Retina (tissue), 1 donor: Measurements from ENCODE around the gene PTPRN2.
"Not testable (repeated sequence)": the region's sequence is repeated elsewhere in the genome, so short reads cannot be mapped to it uniquely, and the experiment has no call there.

Experiments
- DNase-seq: peaks from one replicate; pipeline ENCODE4 v3.0.0-alpha.2; 2016

PTPRN2 gene

DNA sequence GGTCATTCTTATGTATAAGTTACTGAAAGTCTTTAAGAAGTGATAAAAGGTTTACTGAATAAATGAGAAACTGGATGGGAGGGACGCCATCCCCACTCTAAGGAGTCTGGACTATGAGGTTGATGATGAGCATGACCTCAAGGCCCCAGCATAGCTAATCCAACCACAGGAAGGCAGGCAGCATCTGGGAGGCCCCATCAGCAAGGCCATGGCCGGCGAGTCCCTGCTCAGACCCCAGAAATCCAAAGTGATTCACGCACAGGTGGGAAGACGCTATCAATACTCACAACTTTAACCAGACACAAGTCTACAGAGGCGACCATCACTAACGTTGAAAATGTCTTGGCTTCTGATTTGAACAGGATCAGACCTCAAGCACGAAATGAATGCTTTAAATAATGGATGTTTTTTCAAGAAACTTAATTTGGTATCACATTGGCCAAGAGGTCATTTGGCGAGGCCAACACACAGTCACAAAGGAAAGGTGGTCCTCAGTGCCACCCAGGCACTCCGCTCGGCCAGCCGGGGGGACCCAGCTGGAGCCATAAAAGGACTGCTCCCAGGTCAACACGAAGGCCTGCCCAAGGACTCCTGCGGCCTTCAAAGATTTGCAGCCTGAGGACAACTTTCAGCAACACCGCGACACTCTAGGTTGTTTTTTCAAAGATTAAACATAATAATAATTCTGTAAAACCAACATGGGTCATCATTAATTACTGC, 228.5 kb downstream of the PTPRN2 start:
- no peak for DNase-seq

- peak; percentile 0 for DNase-seq
Measured at GRCh38 chr7:158357898-158358821, 229.5 kb downstream of the PTPRN2 start.

DNA sequence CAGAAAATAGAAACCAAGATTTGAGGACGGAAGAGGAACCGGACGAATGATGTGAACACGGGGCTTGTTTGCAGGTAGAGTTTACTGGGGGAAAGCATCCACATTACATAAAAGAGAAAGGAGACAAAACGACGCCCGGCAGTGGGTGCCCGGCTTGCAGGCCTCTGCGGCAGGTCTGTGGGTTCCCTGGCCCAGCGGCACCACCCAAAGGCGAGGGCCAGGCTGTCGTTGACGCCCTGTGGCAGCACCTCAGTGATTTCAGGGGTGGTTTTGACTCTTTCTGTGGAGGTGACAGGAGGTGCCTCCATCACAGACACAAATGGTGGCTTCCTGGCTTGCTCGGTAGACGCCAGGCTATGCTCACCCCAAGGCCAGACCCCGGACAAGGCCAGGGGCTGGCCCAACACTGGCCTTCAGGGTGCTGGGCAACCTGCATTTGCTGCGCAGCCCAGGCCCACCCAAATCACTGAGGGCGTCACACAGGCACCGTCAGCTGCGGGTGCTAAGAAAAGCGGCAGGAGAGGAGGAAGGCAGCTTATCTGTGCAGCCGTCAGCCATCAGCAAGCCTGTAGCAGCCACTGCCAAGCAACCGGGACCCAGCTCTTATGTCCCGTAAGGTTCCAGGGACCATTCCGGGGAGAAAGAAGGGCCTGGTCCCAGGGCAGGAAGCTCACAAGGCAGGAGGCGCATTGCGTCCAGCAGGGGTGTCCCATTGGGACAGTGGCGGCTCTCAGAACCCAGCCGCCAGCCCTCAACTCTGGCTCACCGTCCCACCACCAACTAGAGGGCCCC, 230.3 kb downstream of the PTPRN2 start:
- DNase-seq = peak; percentile 1

DNA sequence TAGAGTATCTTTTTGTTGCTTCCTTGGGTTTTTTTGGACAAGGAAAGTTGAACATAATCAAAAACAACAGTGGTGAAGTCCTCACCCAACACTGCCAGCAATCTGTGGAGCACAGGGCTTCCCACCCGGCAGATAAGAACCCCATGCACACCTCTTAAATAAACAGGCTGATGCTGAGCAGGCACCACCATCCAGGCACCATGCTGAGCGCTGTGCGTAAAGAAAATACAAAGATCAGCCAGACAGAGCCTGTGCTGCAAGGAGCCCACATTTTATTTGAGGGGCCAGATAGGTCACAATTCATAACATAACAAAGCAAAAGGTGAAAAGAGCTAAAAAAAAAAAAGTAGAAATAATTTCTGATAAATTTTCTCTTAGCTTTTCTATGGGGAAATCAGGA, 231.2 kb downstream of the PTPRN2 start:
- DNase-seq = no peak

DNA sequence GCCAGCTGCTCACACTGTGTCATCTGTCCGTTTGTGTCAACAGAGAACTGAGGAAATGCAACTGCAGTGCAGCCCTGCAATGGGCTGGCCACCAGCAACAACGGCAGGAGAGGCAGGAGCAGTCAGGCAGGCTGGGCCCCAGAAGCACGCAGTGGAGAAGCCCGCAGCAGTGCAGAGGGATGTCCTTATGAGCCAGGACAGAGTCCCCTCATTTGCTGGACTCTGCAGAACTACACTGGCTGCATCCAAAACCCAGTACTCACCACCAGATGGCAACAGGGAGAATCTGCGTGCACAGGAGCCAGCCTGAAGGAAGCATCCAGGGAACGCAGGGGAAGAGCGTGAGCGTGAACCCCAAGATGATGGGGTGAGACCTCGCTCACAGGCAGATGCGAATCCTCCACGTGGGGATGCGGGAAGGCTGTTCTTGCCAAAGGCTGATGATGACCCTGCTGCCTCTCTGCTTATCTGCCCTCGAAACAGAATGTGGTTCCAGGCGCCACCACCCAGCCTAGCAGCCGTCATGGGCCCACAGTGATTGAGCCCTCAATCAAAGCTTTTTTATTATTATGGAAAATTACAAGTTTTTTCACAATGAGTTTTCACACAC, 232.1 kb downstream of the PTPRN2 start:
- DNase-seq = peak; percentile 16

- DNase-seq = peak; percentile 0
Measured at GRCh38 chr7:158354861-158355260, 232.8 kb downstream of the PTPRN2 start.

- peak; percentile 64 for DNase-seq
Measured at GRCh38 chr7:158353606-158354570, 233.7 kb downstream of the PTPRN2 start.

- DNase-seq = peak; percentile 1
Measured at GRCh38 chr7:158351899-158352729, 235.5 kb downstream of the PTPRN2 start.

DNA sequence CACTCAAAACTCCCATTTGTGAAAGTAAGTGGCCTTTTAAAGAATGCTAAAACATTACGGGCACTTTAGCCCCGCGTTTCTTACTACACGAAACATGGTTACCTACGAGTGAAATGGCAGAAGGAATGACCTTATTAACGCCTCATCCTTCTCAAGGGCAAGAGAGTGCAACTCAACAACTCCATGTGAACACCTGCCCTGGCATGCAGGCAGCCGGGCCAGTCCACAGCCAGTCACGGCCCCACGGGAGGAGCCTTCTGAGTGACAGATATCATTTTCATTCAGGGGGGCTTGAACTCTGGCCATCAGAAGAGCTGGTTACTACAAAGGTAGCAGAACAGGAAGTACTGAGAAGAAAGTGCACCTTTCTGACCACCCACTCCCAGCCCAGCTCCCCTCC, 236.1 kb downstream of the PTPRN2 start:
- DNase-seq = peak; percentile 5

DNA sequence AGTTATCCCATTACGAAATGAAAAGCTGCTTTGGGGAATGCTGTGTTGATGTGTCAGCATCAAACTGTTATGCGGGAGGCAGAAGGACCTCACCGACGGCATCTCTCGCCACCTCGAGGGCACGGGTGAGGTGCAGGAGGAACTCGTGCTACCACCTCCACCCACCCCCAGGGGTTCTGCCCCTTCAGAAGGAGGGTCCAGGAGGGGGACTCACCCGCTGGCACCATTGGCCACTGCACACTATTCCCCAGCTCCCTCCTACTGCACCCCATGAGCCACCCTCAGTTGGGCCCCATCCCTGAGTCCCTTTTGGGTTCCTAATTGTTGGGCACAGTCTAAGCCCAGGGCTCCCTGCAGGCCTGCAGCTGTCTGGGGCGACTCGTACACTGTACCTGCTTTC, 236.6 kb downstream of the PTPRN2 start:
- DNase-seq = peak; percentile 0

DNA sequence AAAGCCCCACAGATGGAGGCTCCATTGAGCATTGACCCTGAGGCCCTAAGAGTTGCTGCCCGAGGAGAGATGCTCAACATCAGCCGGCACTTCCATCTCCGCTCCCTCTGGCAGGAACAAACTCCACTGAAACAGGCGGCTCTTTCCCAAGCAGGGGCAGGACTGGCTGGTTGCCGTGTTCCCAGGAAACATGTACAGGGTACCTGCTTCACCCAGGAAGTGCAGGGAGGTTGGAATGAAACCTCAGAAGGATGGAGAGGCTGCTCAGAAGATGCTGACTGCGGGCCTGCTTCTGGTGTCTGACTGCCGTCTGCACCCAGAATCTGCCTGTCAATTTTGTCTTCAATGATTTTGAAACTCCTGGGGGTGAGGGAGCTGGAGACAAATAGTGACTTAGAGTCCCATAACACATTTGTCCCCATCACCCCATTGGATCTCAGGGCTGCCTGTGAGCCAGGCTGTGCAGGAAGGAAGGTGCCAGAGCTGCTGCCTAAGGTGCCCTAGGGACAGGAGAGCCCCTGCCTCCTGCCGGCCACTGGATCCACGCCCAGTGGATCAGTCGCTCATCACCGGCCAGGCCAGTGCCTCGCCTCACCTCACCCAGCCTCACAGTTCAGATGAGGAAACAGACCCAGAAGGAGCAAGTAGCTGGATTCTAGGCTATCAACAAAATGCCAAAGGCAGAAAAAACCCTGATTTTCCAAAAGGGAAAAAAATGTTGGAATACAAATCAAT, 237.3 kb downstream of the PTPRN2 start:
- peak; percentile 2 for DNase-seq

DNA sequence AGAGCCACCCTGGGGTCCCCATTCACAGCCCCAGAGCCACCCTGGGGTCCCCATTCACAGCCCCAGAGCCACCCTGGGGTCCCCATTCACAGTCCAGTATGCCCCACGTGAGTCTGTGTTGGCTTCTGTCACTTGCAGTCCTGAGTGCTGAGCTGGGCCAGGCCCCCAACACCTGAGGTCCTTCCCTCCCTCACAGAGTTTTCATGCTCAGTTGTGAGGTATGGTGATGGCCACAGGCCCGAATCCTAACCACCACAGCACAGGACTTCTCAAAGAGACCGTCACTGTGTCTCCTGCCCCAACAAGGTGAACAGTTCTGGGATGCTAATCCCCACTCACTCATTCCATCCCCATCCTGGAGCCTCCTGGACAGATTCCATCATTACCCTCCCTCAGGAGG, 239.2 kb downstream of the PTPRN2 start:
- DNase-seq = no peak

DNA sequence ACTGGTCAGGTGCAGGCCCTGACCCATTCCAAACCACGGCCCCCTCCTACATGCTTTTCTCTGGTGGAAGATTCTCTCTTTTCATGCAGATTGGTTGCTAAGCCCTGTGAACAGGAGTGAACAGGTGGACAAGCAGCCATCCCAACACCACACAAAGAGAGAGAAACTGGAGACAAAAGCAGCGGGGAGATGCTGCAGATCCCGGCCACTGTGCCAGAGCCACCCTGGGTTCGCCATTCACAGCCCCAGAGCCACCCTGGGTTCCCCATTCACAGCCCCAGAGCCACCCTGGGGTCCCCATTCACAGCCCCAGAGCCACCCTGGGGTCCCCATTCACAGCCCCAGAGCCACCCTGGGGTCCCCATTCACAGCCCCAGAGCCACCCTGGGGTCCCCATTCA, 239.6 kb downstream of the PTPRN2 start:
- not testable (repeated sequence) for DNase-seq

GRCh38 chr7:158345731-158346130, 241.9 kb downstream of the PTPRN2 start:
- no peak for DNase-seq

DNA sequence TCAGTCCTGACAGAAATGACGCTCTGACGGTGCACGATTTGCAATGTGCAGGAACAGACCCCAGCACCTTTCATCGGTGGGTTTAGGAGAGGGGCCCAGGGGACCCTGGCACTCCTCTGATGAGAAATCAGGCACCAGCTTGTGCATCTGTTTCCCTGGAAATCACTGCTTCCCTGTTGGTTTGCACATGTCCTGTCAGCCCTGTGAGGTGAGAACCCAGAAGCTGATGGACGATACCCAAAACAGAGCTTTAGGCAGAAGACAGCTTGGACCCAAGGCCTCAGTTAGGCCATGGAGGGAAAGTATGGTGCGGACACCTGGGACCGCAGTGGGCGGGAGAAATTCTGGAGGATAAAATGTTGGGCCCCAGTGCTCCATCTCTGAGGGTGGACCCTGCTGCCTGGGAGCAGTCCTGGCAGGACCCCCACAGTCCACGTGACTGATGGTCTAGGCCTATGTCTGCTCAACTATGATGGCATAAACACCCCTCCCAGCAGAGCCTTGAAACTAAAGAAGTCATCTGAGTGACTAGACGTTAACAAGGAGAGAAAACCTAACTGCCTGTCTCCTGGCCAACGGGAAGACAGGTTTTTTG, 242.8 kb downstream of the PTPRN2 start:
- DNase-seq = peak; percentile 1

DNA sequence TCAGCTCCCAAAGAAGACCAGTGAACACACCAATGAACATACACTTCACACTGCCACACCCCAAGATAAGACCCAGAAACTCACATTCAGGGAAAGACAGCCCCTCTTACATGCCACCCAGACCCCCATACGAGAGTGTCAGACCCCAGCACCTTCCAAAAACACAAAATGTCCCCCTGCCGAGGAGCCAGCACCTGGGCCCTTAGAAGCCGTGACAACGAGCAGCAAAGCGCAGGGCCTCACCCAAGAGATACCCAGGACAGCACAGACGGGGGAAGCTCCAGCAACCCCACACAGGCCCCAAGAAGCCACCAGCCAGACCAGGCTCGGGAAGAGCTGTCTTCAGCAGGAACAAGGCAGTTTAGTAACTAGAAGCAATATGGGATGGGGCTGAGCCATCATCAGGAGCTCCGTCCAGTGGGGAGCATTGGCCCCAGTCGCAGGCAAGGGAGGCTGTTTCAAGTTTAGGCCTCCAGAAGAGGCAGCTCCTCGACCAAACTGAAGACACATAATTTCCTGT, 243.6 kb downstream of the PTPRN2 start:
- no peak for DNase-seq

DNA sequence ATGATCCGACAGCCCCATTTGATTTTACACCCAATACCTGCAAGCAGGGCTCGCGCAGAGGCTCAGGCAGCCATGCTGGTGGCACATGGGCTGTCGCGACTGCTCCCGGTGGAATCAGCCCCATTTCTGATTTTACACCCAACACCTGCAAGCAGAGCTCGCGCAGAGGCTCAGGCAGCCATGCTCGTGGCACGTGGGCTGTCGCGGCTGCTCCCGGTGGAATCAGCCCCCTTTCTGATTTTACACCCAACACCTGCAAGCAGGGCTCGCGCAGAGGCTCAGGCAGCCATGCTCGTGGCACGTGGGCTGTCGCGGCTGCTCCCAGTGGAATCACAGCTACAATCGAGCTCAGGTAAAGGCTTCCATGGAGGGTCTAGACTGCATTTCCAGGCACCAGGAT, 244.1 kb downstream of the PTPRN2 start:
- peak; percentile 0 for DNase-seq

GRCh38 chr7:158341097-158341496, 246.5 kb downstream of the PTPRN2 start:
- DNase-seq = not testable (repeated sequence)

- not testable (repeated sequence) for DNase-seq
Measured at GRCh38 chr7:158336952-158337351, 250.7 kb downstream of the PTPRN2 start.
